Natural killer cell (primary cell): ENCODE data around the gene ARHGAP42. TPM values are rescaled to one million over a fixed set of nuclear protein-coding genes. Genes with fewer than 3 reads are reported as not detected.

ENCODE experiments used
- ATAC-seq, 3 donors: fragments of 150-1000 bp in 2 of 3; fragments of 200-7000 bp in 1 of 3; cut with Tn5 transposase; 1 replicate in 1 of 3; 2 replicates in 2 of 3; pipeline ENCODE4 v1.10.0; 2021; ENCODE audit warnings: mild to moderate bottlenecking in 2 of 3, moderate library complexity in 2 of 3
- DNase-seq, 2 donors: peaks; one replicate each; pipeline versions ENCODE4 v3.0.0 to v3.0.0-alpha.2; 2013 to 2021; ENCODE audit warnings: mixed read lengths in 1 of 2
- H3K27ac ChIP-seq: one replicate; pipeline ENCODE4 v1.5.1; 2013; ENCODE audit warnings: mild to moderate bottlenecking, low read length
- H3K27me3 ChIP-seq: one replicate; pipeline ENCODE4 v1.6.1; 2013; ENCODE audit warnings: low read length; ENCODE audit not compliant: control insufficient read depth, insufficient read depth
- H3K36me3 ChIP-seq: one replicate; pipeline ENCODE4 v1.6.1; 2013; ENCODE audit warnings: low read length; ENCODE audit not compliant: control insufficient read depth, insufficient read depth
- H3K4me1 ChIP-seq: one replicate; pipeline ENCODE4 v1.6.1; 2013; ENCODE audit warnings: low read length; ENCODE audit not compliant: control insufficient read depth, insufficient read depth
- H3K4me3 ChIP-seq: one replicate; pipeline ENCODE4 v1.5.1; 2013; ENCODE audit warnings: low read length
- H3K9me3 ChIP-seq: one replicate; pipeline ENCODE4 v1.6.1; 2013; ENCODE audit warnings: low read length; ENCODE audit not compliant: control insufficient read depth, insufficient read depth
- H3K27ac Mint-ChIP-seq, 2 donors: one replicate each; pipeline ENCODE4 v1.8.0; 2022; ENCODE audit warnings: mild to moderate bottlenecking in 2 of 2, mixed read lengths in 2 of 2, moderate library complexity in 1 of 2
- H3K27me3 Mint-ChIP-seq, 2 donors: one replicate each; pipeline ENCODE4 v1.8.0; 2022; ENCODE audit warnings: low read depth in 2 of 2, mixed read lengths in 2 of 2
- H3K36me3 Mint-ChIP-seq: one replicate; pipeline ENCODE4 v1.8.0; 2022; ENCODE audit warnings: mixed read lengths
- H3K4me1 Mint-ChIP-seq, 2 donors: one replicate each; pipeline ENCODE4 v1.8.0; 2022; ENCODE audit warnings: mixed read lengths in 2 of 2
- H3K4me3 Mint-ChIP-seq: one replicate; pipeline ENCODE4 v1.8.0; 2022; ENCODE audit warnings: mild to moderate bottlenecking, moderate library complexity, mixed read lengths
- H3K9me3 Mint-ChIP-seq, 2 donors: one replicate each; pipeline ENCODE4 v1.8.0; 2022; ENCODE audit warnings: mixed read lengths in 2 of 2
- WGBS: methylation state at CpG from one replicate; pipeline ENCODE4 v1.1.7; 2013; ENCODE audit warnings: missing lambda C conversion rate; ENCODE audit not compliant: insufficient coverage; 5-methylcytosine and 5-hydroxymethylcytosine counted together
- intact Hi-C: fragments of 100-400 bp; cut with micrococcal nuclease; formaldehyde crosslinking; loops from one replicate; pipeline ENCODE4 v1.14.2; 2022
- total RNA-seq, 4 donors: library from RNA; stranded (reverse); fragments of 120-200 nt in 1 of 4; gene quantifications; one replicate each; pipeline versions ENCODE4 v1.2.3 to v1.2.4, GENCODE V29; 2013 to 2022
- TF ChIP-seq, protein P1 (sequence below): fragments of 200-600 bp; IDR thresholded peaks from one replicate; pipeline ENCODE4 v1.8.0; 2022; ENCODE audit warnings: antibody characterized with exemption

Gene ARHGAP42
- total RNA-seq, 3 donors from 2014 or later (not counting 1 experiment from before 2014, with no cell fraction given) = 6.0 to 7.6 (median 6.4) TPM

DNA sequence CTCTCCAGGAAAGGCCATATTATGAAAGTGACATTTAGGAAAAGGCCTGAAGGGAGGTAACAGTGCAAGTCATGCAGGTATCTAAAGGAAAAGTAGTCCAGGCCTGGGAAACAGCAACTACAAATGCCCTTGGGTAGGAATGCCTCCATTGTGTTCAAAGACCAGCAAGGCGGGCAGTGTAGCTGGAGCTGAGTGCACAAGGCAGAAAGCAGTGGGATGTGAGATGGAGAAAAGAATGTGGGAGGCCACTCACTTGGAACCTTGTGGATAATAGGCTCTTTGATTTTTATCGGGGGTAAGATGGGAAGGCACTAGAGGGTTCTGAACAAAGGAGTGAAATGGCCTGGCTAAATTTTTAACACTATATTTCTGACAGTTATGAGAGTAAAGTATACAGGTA is 253.9 kb downstream of the ARHGAP42 start:
- intact Hi-C loops = no loop called here
- Histone ChIP-seq H3K4me3 (no peak overlapping the region), H3K9me3 (no peaks in the 10 kb centered on the region), H3K27ac (no peak overlapping the region), H3K36me3 (no peaks in the 10 kb centered on the region), H3K27me3 (no peaks in the 10 kb centered on the region), H3K4me1 (no peaks in the 10 kb centered on the region)
- Mint-ChIP-seq H3K27ac (no peak overlapping the region), H3K27me3 (no peaks in the 10 kb centered on the region), H3K9me3 (no peaks in the 10 kb centered on the region), H3K4me1 (no peaks in the 10 kb centered on the region), H3K4me3 (no peak overlapping the region), H3K36me3 (no peaks in the 10 kb centered on the region)
- 80% methylated on average over 2 of the region's 2 CpGs for WGBS
- TF ChIP-seq, protein P1, sequence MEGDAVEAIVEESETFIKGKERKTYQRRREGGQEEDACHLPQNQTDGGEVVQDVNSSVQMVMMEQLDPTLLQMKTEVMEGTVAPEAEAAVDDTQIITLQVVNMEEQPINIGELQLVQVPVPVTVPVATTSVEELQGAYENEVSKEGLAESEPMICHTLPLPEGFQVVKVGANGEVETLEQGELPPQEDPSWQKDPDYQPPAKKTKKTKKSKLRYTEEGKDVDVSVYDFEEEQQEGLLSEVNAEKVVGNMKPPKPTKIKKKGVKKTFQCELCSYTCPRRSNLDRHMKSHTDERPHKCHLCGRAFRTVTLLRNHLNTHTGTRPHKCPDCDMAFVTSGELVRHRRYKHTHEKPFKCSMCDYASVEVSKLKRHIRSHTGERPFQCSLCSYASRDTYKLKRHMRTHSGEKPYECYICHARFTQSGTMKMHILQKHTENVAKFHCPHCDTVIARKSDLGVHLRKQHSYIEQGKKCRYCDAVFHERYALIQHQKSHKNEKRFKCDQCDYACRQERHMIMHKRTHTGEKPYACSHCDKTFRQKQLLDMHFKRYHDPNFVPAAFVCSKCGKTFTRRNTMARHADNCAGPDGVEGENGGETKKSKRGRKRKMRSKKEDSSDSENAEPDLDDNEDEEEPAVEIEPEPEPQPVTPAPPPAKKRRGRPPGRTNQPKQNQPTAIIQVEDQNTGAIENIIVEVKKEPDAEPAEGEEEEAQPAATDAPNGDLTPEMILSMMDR = no peak
- DNase-seq = no peak
- ATAC-seq = no peak

DNA sequence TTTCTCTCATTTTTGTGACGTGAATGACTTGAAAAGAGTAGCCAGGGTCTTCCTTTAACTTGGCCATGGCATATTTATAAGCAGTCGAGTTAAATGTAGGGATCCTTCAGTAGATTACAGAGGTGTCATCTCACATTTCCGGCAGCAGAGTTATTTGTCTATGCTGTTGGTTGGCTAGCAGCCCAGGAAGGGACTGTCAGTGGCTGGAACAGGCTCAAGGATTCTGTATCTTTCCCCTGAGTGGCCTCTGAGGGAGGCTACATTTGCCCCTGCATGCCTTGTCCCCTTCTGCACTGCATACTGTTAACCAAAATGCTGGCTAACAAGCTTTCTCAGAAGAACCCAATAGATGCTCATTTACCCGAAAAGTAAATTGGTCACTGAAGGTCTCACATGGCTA is 254.9 kb downstream of the ARHGAP42 start:
- WGBS = 87% methylated on average over 4 of the region's 4 CpGs
- ATAC-seq (no peak), DNase-seq (no peak)
- Mint-ChIP-seq H3K27me3 (no peaks in the 10 kb centered on the region), H3K9me3 (no peaks in the 10 kb centered on the region), H3K27ac (no peak overlapping the region), H3K4me1 (no peaks in the 10 kb centered on the region), H3K36me3 (no peaks in the 10 kb centered on the region), H3K4me3 (no peak overlapping the region)
- H3K4me1 ChIP-seq = no peaks in the 10 kb centered on the region
- intact Hi-C loops = no loop called here
- H3K27me3 ChIP-seq = no peaks in the 10 kb centered on the region
- no peaks in the 10 kb centered on the region for H3K36me3 ChIP-seq
- no peak overlapping the region for H3K4me3 ChIP-seq
- H3K27ac ChIP-seq = no peak overlapping the region
- TF ChIP-seq, protein P1 = no peak
- no peaks in the 10 kb centered on the region for H3K9me3 ChIP-seq

DNA sequence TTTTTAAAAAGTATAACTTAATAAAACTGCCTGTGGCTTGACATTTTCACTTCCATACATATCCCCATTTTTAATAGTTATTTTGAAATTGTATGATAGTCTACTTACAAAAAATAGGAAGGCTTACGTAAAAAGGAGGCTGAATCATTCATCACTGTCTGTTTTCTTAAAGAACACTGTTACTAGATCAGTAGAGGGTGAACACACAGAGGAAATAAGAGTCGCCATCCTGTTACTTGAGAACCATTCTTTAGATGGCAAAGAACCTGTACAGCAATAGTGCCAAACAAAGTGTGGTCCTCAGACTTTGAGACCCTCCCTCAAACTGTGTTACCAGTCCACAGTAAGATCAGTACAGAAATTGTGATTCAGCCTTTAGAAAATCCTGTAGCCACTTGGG is 261.8 kb downstream of the ARHGAP42 start:
- Histone ChIP-seq H3K4me3 (no peak overlapping the region), H3K9me3 (no peaks in the 10 kb centered on the region), H3K4me1 (no peaks in the 10 kb centered on the region), H3K27me3 (no peaks in the 10 kb centered on the region), H3K27ac (no peak overlapping the region), H3K36me3 (no peaks in the 10 kb centered on the region)
- Mint-ChIP-seq H3K4me3 (no peak overlapping the region), H3K27me3 (no peaks in the 10 kb centered on the region), H3K27ac (no peak overlapping the region), H3K9me3 (no peaks in the 10 kb centered on the region), H3K36me3 (no peaks in the 10 kb centered on the region), H3K4me1 (peaks cover 0 to 5% of the 10 kb centered on the region in 2 donors)
- intact Hi-C loops = no loop called here
- TF ChIP-seq, protein P1 = no peak
- ATAC-seq = no peak
- no peak for DNase-seq
- 94% methylated on average over 2 of the region's 2 CpGs for WGBS

DNA sequence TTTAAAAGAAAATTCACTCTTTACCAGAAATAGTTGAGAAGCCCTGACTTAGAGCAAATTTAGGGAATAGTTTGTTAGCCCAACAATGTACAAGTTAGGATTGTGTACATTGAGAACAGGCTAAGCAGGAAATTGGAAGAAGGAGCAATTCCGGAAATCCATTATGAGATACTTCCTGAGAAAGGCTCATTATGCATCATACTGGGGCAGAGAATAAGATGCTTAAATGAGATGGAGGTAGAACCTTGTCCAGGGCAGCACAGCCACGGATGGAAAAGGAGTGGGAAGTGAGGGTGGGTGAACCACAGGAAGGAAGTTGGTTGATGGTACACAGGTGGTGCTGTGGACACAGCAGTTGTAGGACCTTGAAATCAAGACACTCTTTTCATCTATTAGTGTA is 262.4 kb downstream of the ARHGAP42 start:
- intact Hi-C loops = no loop called here
- Mint-ChIP-seq H3K27ac (no peak overlapping the region), H3K4me1 (peaks cover 0 to 5% of the 10 kb centered on the region in 2 donors), H3K27me3 (no peaks in the 10 kb centered on the region), H3K4me3 (no peak overlapping the region), H3K9me3 (no peaks in the 10 kb centered on the region), H3K36me3 (no peaks in the 10 kb centered on the region)
- DNase-seq = no peak
- no peaks in the 10 kb centered on the region for H3K27me3 ChIP-seq
- no peak overlapping the region for H3K4me3 ChIP-seq
- 47% methylated on average over 2 of the region's 2 CpGs for WGBS
- TF ChIP-seq, protein P1 = no peak
- H3K36me3 ChIP-seq = no peaks in the 10 kb centered on the region
- no peaks in the 10 kb centered on the region for H3K9me3 ChIP-seq
- no peak overlapping the region for H3K27ac ChIP-seq
- ATAC-seq = no peak
- H3K4me1 ChIP-seq = no peaks in the 10 kb centered on the region
